ENCODE data around the gene NIM1K. TPM values are rescaled to one million over a fixed set of nuclear protein-coding genes. Genes with fewer than 3 reads are reported as not detected.
A peak's percentile ranks its signal among the peaks of the same experiment; 100 is the strongest.

The NIM1K gene
- polyA plus RNA-seq, 3 donors = 0.13 TPM; not detected in 2

DNA sequence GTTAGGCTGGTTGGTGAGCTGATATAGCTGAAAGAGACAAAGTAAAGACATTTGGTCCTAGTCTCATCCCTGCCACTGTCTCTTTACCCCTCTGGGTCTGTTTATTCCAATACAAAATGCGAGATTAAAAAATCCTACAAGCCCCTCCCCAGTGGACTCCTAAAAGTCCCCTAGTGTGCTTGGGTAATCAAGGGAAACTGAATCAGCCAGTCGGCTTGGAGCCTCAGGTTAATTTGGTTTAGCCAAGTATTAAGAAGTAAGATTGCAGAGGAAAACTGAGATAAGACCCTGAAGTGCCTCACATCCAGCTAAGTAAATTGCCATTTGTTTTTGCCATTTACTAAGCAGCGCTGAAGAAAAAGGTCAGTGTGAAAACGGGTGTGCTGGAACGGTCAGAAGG is 10.4 kb downstream of the NIM1K start:
- Histone ChIP-seq H3K4me1 (ENCODE audit: control insufficient read depth in 1 of 2, insufficient read depth in 2 of 2, low read length in 2 of 2) (no peaks in the 10 kb centered on the region), H3K9ac (ENCODE audit: insufficient read depth, low read length, poor library complexity, severe bottlenecking) (no peak overlapping the region), H3K4me3 (replicated peaks in 1 of 3; ENCODE audit: low read depth in 2 of 3, low read length in 3 of 3) (no peak overlapping the region), H4K20me1 (ENCODE audit: insufficient read depth, low read length) (no peaks in the 10 kb centered on the region), H3K27me3 (ENCODE audit: control insufficient read depth in 2 of 2, insufficient read depth in 2 of 2, low read length in 2 of 2) (no peaks in the 10 kb centered on the region), H3K36me3 (replicated peaks in 1 of 2; ENCODE audit: control insufficient read depth in 1 of 2, insufficient read depth in 2 of 2, low read length in 2 of 2) (no peaks in the 10 kb centered on the region), H2AFZ (ENCODE audit: insufficient read depth, low read depth, low read length, poor library complexity, severe bottlenecking) (no peak overlapping the region), H3K4me2 (replicated peaks; ENCODE audit: extremely low read depth, low read length, poor library complexity, severe bottlenecking) (no peak overlapping the region), H3K79me2 (ENCODE audit: insufficient read depth, low read length) (no peaks in the 10 kb centered on the region), H3K27ac (ENCODE audit: low read depth in 1 of 2, low read length in 2 of 2) (no peak overlapping the region), H3K9me3 (replicated peaks in 1 of 2; ENCODE audit: control insufficient read depth in 1 of 2, insufficient read depth in 1 of 2, low read length in 2 of 2) (no peaks in the 10 kb centered on the region)
- Mint-ChIP-seq H3K4me3 (no peak overlapping the region), H3K27me3 (ENCODE audit: low read depth in 3 of 3) (peaks cover 2 to 13% (median 3%) of the 10 kb centered on the region in 3 donors), H3K27ac (no peak overlapping the region), H3K36me3 (no peaks in the 10 kb centered on the region), H3K9me3 (peaks cover 0 to 7% (median 3%) of the 10 kb centered on the region in 7 donors), H3K4me1 (peaks cover 6% of the 10 kb centered on the region)
- no CpG with 5 or more reads among the region's 5 CpGs for WGBS (ENCODE audit: insufficient coverage)
- intact Hi-C loops (cut with micrococcal nuclease) = loop anchor here in 1 of 2 donors (10.0 kb wide), 1 partner anchor 102 kb away; no protein-coding TSS in a partner anchor
- TF ChIP-seq, protein P1, sequence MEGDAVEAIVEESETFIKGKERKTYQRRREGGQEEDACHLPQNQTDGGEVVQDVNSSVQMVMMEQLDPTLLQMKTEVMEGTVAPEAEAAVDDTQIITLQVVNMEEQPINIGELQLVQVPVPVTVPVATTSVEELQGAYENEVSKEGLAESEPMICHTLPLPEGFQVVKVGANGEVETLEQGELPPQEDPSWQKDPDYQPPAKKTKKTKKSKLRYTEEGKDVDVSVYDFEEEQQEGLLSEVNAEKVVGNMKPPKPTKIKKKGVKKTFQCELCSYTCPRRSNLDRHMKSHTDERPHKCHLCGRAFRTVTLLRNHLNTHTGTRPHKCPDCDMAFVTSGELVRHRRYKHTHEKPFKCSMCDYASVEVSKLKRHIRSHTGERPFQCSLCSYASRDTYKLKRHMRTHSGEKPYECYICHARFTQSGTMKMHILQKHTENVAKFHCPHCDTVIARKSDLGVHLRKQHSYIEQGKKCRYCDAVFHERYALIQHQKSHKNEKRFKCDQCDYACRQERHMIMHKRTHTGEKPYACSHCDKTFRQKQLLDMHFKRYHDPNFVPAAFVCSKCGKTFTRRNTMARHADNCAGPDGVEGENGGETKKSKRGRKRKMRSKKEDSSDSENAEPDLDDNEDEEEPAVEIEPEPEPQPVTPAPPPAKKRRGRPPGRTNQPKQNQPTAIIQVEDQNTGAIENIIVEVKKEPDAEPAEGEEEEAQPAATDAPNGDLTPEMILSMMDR (IDR thresholded peaks at IDR 0.05) = no peak
- DNase-seq = no peak

DNA sequence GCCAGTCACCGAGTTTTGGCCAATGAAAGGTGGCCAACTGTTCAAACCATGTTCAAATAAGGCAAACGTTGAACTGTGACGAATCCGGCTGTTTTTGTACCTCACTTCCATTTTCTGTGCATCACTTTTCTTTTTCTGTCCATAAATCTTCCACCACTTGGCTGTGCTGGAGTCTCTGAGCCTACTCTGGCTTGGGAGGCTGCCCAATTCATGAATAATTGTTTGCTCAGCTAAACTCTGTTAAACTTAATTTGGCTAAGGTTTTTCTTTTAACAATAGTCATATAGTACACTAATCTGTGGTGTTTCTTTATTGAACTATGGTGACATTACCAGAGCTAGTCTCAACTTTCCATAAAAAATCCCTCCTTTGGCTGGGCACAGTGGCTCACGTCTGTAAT is 11.3 kb downstream of the NIM1K start:
- no peak overlapping the region for H3K4me3 Mint-ChIP-seq
- H3K4me2 ChIP-seq (replicated peaks; ENCODE audit: extremely low read depth, low read length, poor library complexity, severe bottlenecking) = no peak overlapping the region
- H2AFZ ChIP-seq (ENCODE audit: insufficient read depth, low read depth, low read length, poor library complexity, severe bottlenecking) = no peak overlapping the region
- no peak overlapping the region for H3K4me3 ChIP-seq (replicated peaks in 1 of 3; ENCODE audit: low read depth in 2 of 3, low read length in 3 of 3)
- no peaks in the 10 kb centered on the region for H3K36me3 ChIP-seq (replicated peaks in 1 of 2; ENCODE audit: control insufficient read depth in 1 of 2, insufficient read depth in 2 of 2, low read length in 2 of 2)
- TF ChIP-seq, protein P1 (IDR thresholded peaks at IDR 0.05) = no peak
- H4K20me1 ChIP-seq (ENCODE audit: insufficient read depth, low read length) = no peaks in the 10 kb centered on the region
- peaks cover 0 to 7% (median 3%) of the 10 kb centered on the region in 7 donors for H3K9me3 Mint-ChIP-seq
- peaks cover 6% of the 10 kb centered on the region for H3K4me1 Mint-ChIP-seq
- no peaks in the 10 kb centered on the region for H3K27me3 ChIP-seq (ENCODE audit: control insufficient read depth in 2 of 2, insufficient read depth in 2 of 2, low read length in 2 of 2)
- no peak for DNase-seq
- intact Hi-C loops (cut with micrococcal nuclease) = loop anchor here in 1 of 2 donors (10.0 kb wide), 1 partner anchor 101 kb away; no protein-coding TSS in a partner anchor
- H3K9ac ChIP-seq (ENCODE audit: insufficient read depth, low read length, poor library complexity, severe bottlenecking) = no peak overlapping the region
- peaks cover 2 to 11% (median 6%) of the 10 kb centered on the region in 3 donors for H3K27me3 Mint-ChIP-seq (ENCODE audit: low read depth in 3 of 3)
- H3K9me3 ChIP-seq (replicated peaks in 1 of 2; ENCODE audit: control insufficient read depth in 1 of 2, insufficient read depth in 1 of 2, low read length in 2 of 2) = no peaks in the 10 kb centered on the region
- H3K36me3 Mint-ChIP-seq = no peaks in the 10 kb centered on the region
- no peaks in the 10 kb centered on the region for H3K4me1 ChIP-seq (ENCODE audit: control insufficient read depth in 1 of 2, insufficient read depth in 2 of 2, low read length in 2 of 2)
- peak overlapping the region in 1 of 7 donors; percentile 20 for H3K27ac Mint-ChIP-seq
- WGBS (ENCODE audit: insufficient coverage) = 94% methylated on average over 4 of the region's 5 CpGs
- H3K27ac ChIP-seq (ENCODE audit: low read depth in 1 of 2, low read length in 2 of 2) = no peak overlapping the region
- H3K79me2 ChIP-seq (ENCODE audit: insufficient read depth, low read length) = no peaks in the 10 kb centered on the region

All from CD14-positive monocyte (primary cell).